IPS-18a (cell line): ENCODE results near the gene PDZD4.

Experiments
- H3K27ac ChIP-seq: one replicate; pipeline ENCODE4 v1.5.1; 2013; ENCODE audit warnings: low read length
- H3K27me3 ChIP-seq: one replicate; pipeline ENCODE4 v1.6.1; 2013; ENCODE audit warnings: mild to moderate bottlenecking, low read length; ENCODE audit not compliant: control insufficient read depth, insufficient read depth
- H3K36me3 ChIP-seq: one replicate; pipeline ENCODE4 v1.6.1; 2013; ENCODE audit warnings: low read depth, low read length; ENCODE audit not compliant: control insufficient read depth
- H3K4me1 ChIP-seq: one replicate; pipeline ENCODE4 v1.6.1; 2013; ENCODE audit warnings: low read depth, low read length; ENCODE audit not compliant: control insufficient read depth
- H3K4me3 ChIP-seq: one replicate; pipeline ENCODE4 v1.5.1; 2013; ENCODE audit warnings: low read length
- H3K9ac ChIP-seq: one replicate; pipeline ENCODE4 v1.6.1; 2013; ENCODE audit warnings: mild to moderate bottlenecking, low read length, moderate library complexity
- H3K9me3 ChIP-seq: one replicate; pipeline ENCODE4 v1.6.1; 2013; ENCODE audit warnings: low read depth, low read length; ENCODE audit not compliant: control insufficient read depth

Gene PDZD4

GRCh38 chrX:153865685-153866084, 35.3 kb upstream of the PDZD4 start:
- peaks cover 3% of the 10 kb centered on the region for H3K9me3 ChIP-seq
- no peak overlapping the region for H3K9ac ChIP-seq
- no peak overlapping the region for H3K4me3 ChIP-seq
- H3K4me1 ChIP-seq: no peaks in the 10 kb centered on the region
- H3K36me3 ChIP-seq: peaks cover 3% of the 10 kb centered on the region
- H3K27me3 ChIP-seq: no peaks in the 10 kb centered on the region
- no peak overlapping the region for H3K27ac ChIP-seq

- Histone ChIP-seq H3K4me1 (no peaks in the 10 kb centered on the region), H3K36me3 (peaks cover 3% of the 10 kb centered on the region), H3K4me3 (no peak overlapping the region), H3K9me3 (peaks cover 3% of the 10 kb centered on the region), H3K27me3 (no peaks in the 10 kb centered on the region), H3K27ac (no peak overlapping the region), H3K9ac (no peak overlapping the region)
Measured at GRCh38 chrX:153865321-153865580, 34.9 kb upstream of the PDZD4 start.

- no peaks in the 10 kb centered on the region for H3K27me3 ChIP-seq
Measured at GRCh38 chrX:153864561-153865320, 34.4 kb upstream of the PDZD4 start.

GRCh38 chrX:153864101-153864500, 33.8 kb upstream of the PDZD4 start:
- no peak overlapping the region for H3K27ac ChIP-seq
- H3K9ac ChIP-seq: no peak overlapping the region
- peaks cover 3% of the 10 kb centered on the region for H3K36me3 ChIP-seq
- no peaks in the 10 kb centered on the region for H3K9me3 ChIP-seq
- no peaks in the 10 kb centered on the region for H3K4me1 ChIP-seq
- no peaks in the 10 kb centered on the region for H3K27me3 ChIP-seq
- H3K4me3 ChIP-seq: no peak overlapping the region

More at GRCh38 chrX:153864561-153865320, 34.4 kb upstream of the PDZD4 start:
- Histone ChIP-seq H3K4me1 (no peaks in the 10 kb centered on the region), H3K27ac (no peak overlapping the region), H3K9ac (no peak overlapping the region), H3K4me3 (no peak overlapping the region), H3K9me3 (peaks cover 1% of the 10 kb centered on the region), H3K36me3 (peaks cover 3% of the 10 kb centered on the region)

- Histone ChIP-seq H3K9me3 (peaks cover 3% of the 10 kb centered on the region), H3K36me3 (peaks cover 3% of the 10 kb centered on the region), H3K27me3 (no peaks in the 10 kb centered on the region), H3K4me3 (no peak overlapping the region), H3K4me1 (no peaks in the 10 kb centered on the region), H3K27ac (no peak overlapping the region), H3K9ac (no peak overlapping the region)
Measured at GRCh38 chrX:153863251-153863991, 33.1 kb upstream of the PDZD4 start.

DNA sequence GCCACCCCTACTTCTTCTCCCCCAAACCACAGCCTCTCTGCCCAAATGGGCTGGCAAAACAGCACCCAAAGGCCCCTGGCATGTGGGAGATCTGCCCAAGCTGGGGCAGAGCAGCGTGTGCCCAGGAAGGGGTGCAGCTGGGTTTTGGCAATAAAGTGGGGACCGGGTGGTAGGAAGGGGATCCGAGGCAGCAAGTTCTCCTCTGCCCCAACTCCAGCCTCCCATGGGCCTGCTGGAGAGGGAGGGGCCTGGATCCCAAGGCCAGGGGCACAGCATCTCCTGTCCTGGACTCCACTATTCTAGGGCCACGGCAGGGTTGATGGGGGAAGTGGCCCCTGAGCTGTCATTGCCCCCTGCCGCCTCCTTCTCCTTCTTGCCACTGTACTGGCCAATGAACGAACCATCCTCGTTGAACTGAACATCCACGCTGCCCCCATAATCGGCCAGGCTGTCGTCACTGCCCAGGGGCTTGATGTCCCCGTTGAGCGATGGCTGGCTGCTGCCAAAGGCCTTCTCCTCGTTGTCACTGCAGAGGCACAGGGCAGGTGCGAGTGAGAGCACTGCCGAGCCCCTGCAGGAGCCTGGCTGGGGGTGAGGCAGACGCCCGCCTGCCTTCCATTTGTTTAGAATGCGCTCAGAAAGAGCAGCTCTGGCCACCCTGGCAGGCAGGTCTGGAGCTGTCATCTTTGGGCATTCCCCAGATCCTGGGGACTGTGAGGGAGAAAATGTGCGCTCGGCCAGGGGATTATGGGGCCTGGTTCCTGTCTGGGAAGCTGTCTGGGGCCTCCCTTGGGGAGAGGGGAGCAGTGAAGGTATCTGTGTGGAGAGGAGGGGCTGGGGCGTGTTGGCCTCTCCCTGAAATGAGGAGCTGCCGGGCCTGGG, 32.3 kb upstream of the PDZD4 start:
- Histone ChIP-seq H3K27me3 (no peaks in the 10 kb centered on the region), H3K4me3 (no peak overlapping the region), H3K27ac (no peak overlapping the region), H3K9me3 (peaks cover 7% of the 10 kb centered on the region), H3K36me3 (no peaks in the 10 kb centered on the region), H3K4me1 (no peaks in the 10 kb centered on the region), H3K9ac (no peak overlapping the region)

GRCh38 chrX:153861733-153862310, 31.5 kb upstream of the PDZD4 start:
- Histone ChIP-seq H3K9ac (no peak overlapping the region), H3K27me3 (no peaks in the 10 kb centered on the region), H3K4me3 (no peak overlapping the region)

DNA sequence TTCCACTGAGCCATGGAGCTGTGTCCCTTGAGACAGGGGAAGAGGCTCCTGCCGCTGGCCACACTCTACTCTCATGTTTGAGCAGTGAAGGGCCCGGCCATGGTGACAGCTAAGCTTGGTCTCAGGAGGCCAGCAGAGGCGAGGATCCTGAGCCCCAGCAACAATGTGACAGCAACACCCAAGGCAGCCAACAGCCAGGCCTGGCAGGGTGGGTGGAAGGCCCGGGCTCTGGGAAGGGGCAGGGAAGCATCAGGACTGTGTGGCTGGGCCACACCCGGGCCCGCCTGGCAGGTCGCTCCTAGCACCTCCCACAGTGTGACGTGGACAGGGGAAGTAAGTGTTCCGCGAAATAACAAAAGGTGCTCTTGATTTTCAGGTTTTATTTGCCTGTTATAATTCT, 30.8 kb upstream of the PDZD4 start:
- Histone ChIP-seq H3K4me1 (no peaks in the 10 kb centered on the region), H3K9ac (no peak overlapping the region), H3K9me3 (peaks cover 7% of the 10 kb centered on the region), H3K36me3 (no peaks in the 10 kb centered on the region), H3K27me3 (no peaks in the 10 kb centered on the region), H3K4me3 (no peak overlapping the region), H3K27ac (no peak overlapping the region)

More at GRCh38 chrX:153861733-153862310, 31.5 kb upstream of the PDZD4 start:
- Histone ChIP-seq H3K27ac (no peak overlapping the region), H3K4me1 (no peaks in the 10 kb centered on the region), H3K36me3 (no peaks in the 10 kb centered on the region), H3K9me3 (peaks cover 7% of the 10 kb centered on the region)

DNA sequence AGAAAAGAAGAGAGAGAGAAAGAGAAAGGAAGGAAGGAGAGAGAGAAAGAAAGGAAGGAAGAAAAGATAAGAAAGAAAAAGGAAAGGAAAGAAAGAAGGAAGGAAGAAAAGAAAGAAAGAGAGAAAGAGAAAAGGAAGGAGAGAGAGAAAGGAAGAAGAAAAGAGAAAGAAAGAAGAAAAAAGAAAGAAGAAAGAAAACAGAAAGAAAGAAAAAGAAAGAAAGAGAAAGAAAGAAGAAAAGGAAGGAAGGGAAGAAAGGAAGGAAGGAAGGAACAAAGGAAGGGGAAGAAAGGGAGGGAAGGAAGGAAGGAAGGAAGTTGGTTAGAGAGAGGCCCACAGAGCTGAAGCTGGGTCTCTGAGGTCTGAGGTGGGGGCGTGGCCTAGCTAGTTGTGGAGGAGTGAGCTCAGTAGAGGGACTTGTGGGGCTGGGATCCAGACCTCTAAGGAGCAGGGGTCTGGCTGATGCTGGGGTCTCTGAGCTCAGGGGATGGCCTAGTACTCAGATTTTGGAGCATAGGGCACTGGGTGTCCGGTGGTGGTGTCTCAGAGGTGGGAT, 27.1 kb upstream of the PDZD4 start:
- Histone ChIP-seq H3K4me1 (no peaks in the 10 kb centered on the region), H3K27ac (no peak overlapping the region), H3K9ac (no peak overlapping the region), H3K27me3 (no peaks in the 10 kb centered on the region), H3K9me3 (peaks cover 11% of the 10 kb centered on the region), H3K36me3 (no peaks in the 10 kb centered on the region), H3K4me3 (no peak overlapping the region)

- Histone ChIP-seq H3K9ac (no peak overlapping the region), H3K4me1 (no peaks in the 10 kb centered on the region), H3K4me3 (no peak overlapping the region), H3K27me3 (no peaks in the 10 kb centered on the region), H3K27ac (no peak overlapping the region), H3K9me3 (peaks cover 11% of the 10 kb centered on the region), H3K36me3 (no peaks in the 10 kb centered on the region)
Measured at GRCh38 chrX:153854702-153855101, 24.4 kb upstream of the PDZD4 start.

GRCh38 chrX:153853902-153854267, 23.5 kb upstream of the PDZD4 start:
- Histone ChIP-seq H3K36me3 (no peaks in the 10 kb centered on the region), H3K9me3 (peaks cover 11% of the 10 kb centered on the region), H3K27me3 (no peaks in the 10 kb centered on the region), H3K9ac (no peak overlapping the region), H3K4me3 (no peak overlapping the region), H3K27ac (no peak overlapping the region), H3K4me1 (peaks cover 5% of the 10 kb centered on the region)
